Panc1 (cell line): ENCODE data around the gene IRF2BP2. TPM values are rescaled to one million over a fixed set of nuclear protein-coding genes. Genes with fewer than 3 reads are reported as not detected.

Experiments used
- ATAC-seq: fragments of 200-7000 bp; cut with Tn5 transposase; 2 replicates; pipeline ENCODE4 v1.9.1; 2020; ENCODE audit warnings: mild to moderate bottlenecking, moderate library complexity
- BruUV-seq: library from RNA; stranded (reverse); fragments of 400-500 nt; replicated peaks from 2 replicates; lab custom pipeline; 2021; lab: Mats Ljungman, UMichigan
- CTCF ChIA-PET: fragments of 300-600 bp; sonication (Branson Sonifier 250); formaldehyde crosslinking; loops from one replicate; lab custom pipeline; 2022; ENCODE audit warnings: antibody characterized with exemption; lab: Charles Lee
- POLR2A ChIA-PET: fragments of 300-600 bp; sonication (Branson Sonifier 250); formaldehyde crosslinking; loops from one replicate; lab custom pipeline; 2022; ENCODE audit warnings: antibody characterized with exemption; lab: Charles Lee
- DNase-seq: peaks from one replicate; pipeline ENCODE4 v3.0.0-alpha.2; 2010; ENCODE audit warnings: low read depth, low spot score
- H3K27ac ChIP-seq: 2 replicates; pipeline ENCODE4 v1.5.1; 2011; ENCODE audit warnings: mild to moderate bottlenecking, low read length, inconsistent platforms
- H3K27me3 ChIP-seq: fragments of 200-500 bp; sonication (Bioruptor generic); 2 replicates; pipeline ENCODE4 v1.6.0; 2014; ENCODE audit warnings: low read length, inconsistent platforms; ENCODE audit not compliant: control insufficient read depth, insufficient read depth
- H3K36me3 ChIP-seq: fragments of 200-500 bp; sonication (Bioruptor generic); 2 replicates; pipeline ENCODE4 v1.5.1; 2014; ENCODE audit warnings: inconsistent platforms, mild to moderate bottlenecking, low read length, moderate library complexity; ENCODE audit not compliant: control insufficient read depth, insufficient read depth
- H3K4me1 ChIP-seq: 2 replicates; pipeline ENCODE4 v1.5.1; 2011; ENCODE audit warnings: inconsistent platforms, mild to moderate bottlenecking, low read length, moderate library complexity; ENCODE audit not compliant: control insufficient read depth, insufficient read depth
- H3K4me3 ChIP-seq, 2 experiments: 2 replicates each; pipeline ENCODE4 v1.5.1; 2011 to 2012; ENCODE audit warnings: low read depth in 2 of 2, low read length in 2 of 2, mild to moderate bottlenecking in 2 of 2, inconsistent platforms in 1 of 2, moderate library complexity in 1 of 2
- H3K9me3 ChIP-seq: fragments of 200-500 bp; sonication (Bioruptor generic); 2 replicates; pipeline ENCODE4 v1.5.1; 2014; ENCODE audit warnings: low read depth, mild to moderate bottlenecking, inconsistent platforms, low read length, moderate library complexity; ENCODE audit not compliant: control insufficient read depth, insufficient read depth
- CTCF ChIP-seq: fragments of 450-650 bp; IDR thresholded peaks from 2 replicates; pipeline ENCODE4 v1.5.1; 2017; ENCODE audit warnings: mild to moderate bottlenecking
- POLR2AphosphoS5 ChIP-seq: IDR thresholded peaks from 2 replicates; pipeline ENCODE4 v1.6.1; 2012; ENCODE audit warnings: mild to moderate bottlenecking, low read depth, low read length, moderate library complexity
- REST ChIP-seq, 2 experiments: IDR thresholded peaks; 2 replicates each; pipeline ENCODE4 v1.6.1; 2011 to 2012; ENCODE audit warnings: low read depth in 2 of 2, control low read depth in 1 of 2, low read length in 1 of 2, mild to moderate bottlenecking in 1 of 2, moderate library complexity in 1 of 2; ENCODE audit not compliant: insufficient read depth in 1 of 2
- SIN3A ChIP-seq: IDR thresholded peaks from 2 replicates; pipeline ENCODE4 v1.6.1; 2012; ENCODE audit warnings: low read depth, mild to moderate bottlenecking, low read length, moderate library complexity, borderline replicate concordance; ENCODE audit not compliant: insufficient read depth
- TCF7L2 ChIP-seq: IDR thresholded peaks from 2 replicates; pipeline ENCODE4 v1.6.1; 2011; ENCODE audit warnings: mild to moderate bottlenecking, low read depth, low read length, inconsistent platforms
- in situ Hi-C: cut with HindIII; loops from 2 replicates; pipeline ENCODE4 v1.10.0; 2016; ENCODE audit warnings: low sequenced_read_pairs, low pct_unique_long_range_greater_than_20kb
- intact Hi-C: fragments of 100-400 bp; cut with micrococcal nuclease; formaldehyde crosslinking; loops from one replicate; pipeline ENCODE4 v1.10.0; 2022; ENCODE audit not compliant: unreplicated experiment
- total RNA-seq: library from RNA; stranded (reverse); gene quantifications from one replicate; pipeline ENCODE4 v1.2.1, GENCODE V29; 2021; ENCODE audit not compliant: unreplicated experiment

IRF2BP2 gene
- total RNA-seq, 1 experiment from 2014 or later: 187 TPM

- in situ Hi-C loops: no loop called here
- Histone ChIP-seq H3K27ac (no peak overlapping the region; the same call in 1 of the 2 replicates), H3K9me3 (no peaks in the 10 kb centered on the region), H3K36me3 (no peaks in the 10 kb centered on the region), H3K27me3 (no peaks in the 10 kb centered on the region), H3K4me1 (peaks cover 3% of the 10 kb centered on the region), H3K4me3 (no peak overlapping the region)
- BruUV-seq: no TSS peak
- DNase-seq (no peak), ATAC-seq (no peak)
- POLR2A ChIA-PET: interaction anchor here (0.6 to 0.7 kb wide), 3 partner anchors 78 to 501 kb away, joined by 3 to 9 read pairs (median 4); no protein-coding TSS in a partner anchor
- no peak for TF ChIP-seq REST (IDR thresholded peaks at IDR 0.05; ENCODE audit: insufficient read depth in 1 of 2, low read depth in 2 of 2, low read length in 1 of 2)
- TF ChIP-seq TCF7L2: no peak
- TF ChIP-seq SIN3A: no peak
- no peak for TF ChIP-seq POLR2AphosphoS5
- TF ChIP-seq CTCF: no peak
- CTCF ChIA-PET: no interaction called here
- intact Hi-C loops: no loop called here
These were observed 54.5 kb downstream of the IRF2BP2 start for GRCh38 chr1:234555390-234556024.

DNA sequence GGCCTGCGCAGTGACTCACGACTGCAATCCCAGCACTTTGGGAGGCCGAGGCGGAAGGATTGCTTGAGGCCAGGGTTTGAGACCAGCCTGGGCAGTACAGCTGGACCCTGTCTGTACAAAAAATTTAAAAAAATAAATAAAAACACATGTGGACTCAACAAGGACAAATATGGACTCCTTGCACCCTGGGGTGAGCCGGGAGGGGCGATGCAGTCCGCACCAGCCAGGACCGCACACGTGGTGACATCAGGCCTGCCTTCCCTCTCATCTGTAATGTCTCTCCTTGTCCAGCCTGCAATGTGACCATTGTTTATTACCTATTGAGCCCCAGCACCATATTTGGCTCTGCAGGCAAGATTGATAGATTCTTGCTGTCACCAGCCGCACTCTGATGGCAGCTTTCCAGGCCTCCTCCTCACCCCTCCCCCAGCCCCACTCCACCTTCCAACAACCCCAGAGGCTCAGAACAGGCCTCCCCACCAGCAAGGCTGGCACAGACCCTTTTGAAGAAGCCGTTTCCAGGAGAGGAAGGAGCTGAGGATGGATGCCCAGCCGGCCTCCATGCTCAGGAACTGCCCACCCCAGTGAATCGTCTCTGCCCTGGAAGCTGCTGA, 55.2 kb downstream of the IRF2BP2 start:
- ChIA-PET POLR2A (interaction anchor here (0.7 kb wide), 1 partner anchor 78 kb away, joined by 3 read pairs; no protein-coding TSS in a partner anchor), CTCF (no interaction called here)
- ATAC-seq: no peak
- Histone ChIP-seq H3K4me1 (peaks cover 3% of the 10 kb centered on the region), H3K4me3 (no peak overlapping the region), H3K9me3 (no peaks in the 10 kb centered on the region), H3K36me3 (no peaks in the 10 kb centered on the region), H3K27me3 (no peaks in the 10 kb centered on the region), H3K27ac (no peak overlapping the region)
- DNase-seq: no peak
- in situ Hi-C loops: no loop called here
- intact Hi-C loops: no loop called here
- BruUV-seq: no TSS peak
- no peak for TF ChIP-seq TCF7L2

Other genes starting within 250 kb of the IRF2BP2 start
- gene COA6, start 236.7 kb downstream of the IRF2BP2 start, total RNA-seq: 50.1 TPM
- 45.0 TPM for gene TARBP1, start 131.0 kb downstream of the IRF2BP2 start, total RNA-seq